Ascending aorta (tissue), 2 donors: Measurements from ENCODE around the gene DST. TPM values are rescaled to one million over a fixed set of nuclear protein-coding genes. Genes with fewer than 3 reads are reported as not detected.

Experiments used
- DNase-seq, 2 donors: peaks; one replicate each; pipeline ENCODE4 v3.0.0-alpha.2; 2019; ENCODE audit warnings: low spot score in 2 of 2
- H3K27ac ChIP-seq, 2 donors: fragments of 200-600 bp; sonication (generic); one replicate each; pipeline ENCODE4 v1.5.1; 2016 to 2017; ENCODE audit warnings: mild to moderate bottlenecking in 1 of 2
- H3K27me3 ChIP-seq: fragments of 200-600 bp; sonication (generic); one replicate; pipeline ENCODE4 v1.5.1; 2017
- H3K36me3 ChIP-seq, 2 donors: fragments of 200-600 bp; sonication (generic); one replicate each; pipeline ENCODE4 v1.5.1; 2016
- H3K4me1 ChIP-seq, 2 donors: fragments of 200-600 bp; sonication (generic); one replicate each; pipeline ENCODE4 v1.5.1; 2016 to 2017; ENCODE audit warnings: mild to moderate bottlenecking in 1 of 2
- H3K4me3 ChIP-seq, 2 donors: fragments of 200-600 bp; sonication (generic); one replicate each; pipeline ENCODE4 v1.5.1; 2016 to 2017; ENCODE audit warnings: mild to moderate bottlenecking in 1 of 2
- H3K9me3 ChIP-seq, 2 donors: fragments of 200-600 bp; sonication (generic); one replicate each; pipeline ENCODE4 v1.5.1; 2016
- intact Hi-C: fragments of 100-400 bp; cut with DNase I; formaldehyde crosslinking; loops from one replicate; pipeline ENCODE4 v1.15.1; 2023
- total RNA-seq: library from RNA; depleted of rRNA; stranded (reverse); fragments of >200 nt; gene quantifications from one replicate; pipeline ENCODE4 v1.1.0, GENCODE V29; 2016
- TF ChIP-seq, protein P1 (sequence below), 3 experiments: fragments of 200-600 bp in 2 of 3; fragments of 450-650 bp in 1 of 3; sonication (generic) in 2 of 3; IDR thresholded peaks; one replicate each; pipeline ENCODE4 v1.5.1; 2016 to 2019; ENCODE audit warnings: antibody characterized with exemption in 3 of 3, mild to moderate bottlenecking in 1 of 3, moderate library complexity in 1 of 3

The DST gene
- total RNA-seq, 1 donor from 2014 or later: 223 TPM

DNA sequence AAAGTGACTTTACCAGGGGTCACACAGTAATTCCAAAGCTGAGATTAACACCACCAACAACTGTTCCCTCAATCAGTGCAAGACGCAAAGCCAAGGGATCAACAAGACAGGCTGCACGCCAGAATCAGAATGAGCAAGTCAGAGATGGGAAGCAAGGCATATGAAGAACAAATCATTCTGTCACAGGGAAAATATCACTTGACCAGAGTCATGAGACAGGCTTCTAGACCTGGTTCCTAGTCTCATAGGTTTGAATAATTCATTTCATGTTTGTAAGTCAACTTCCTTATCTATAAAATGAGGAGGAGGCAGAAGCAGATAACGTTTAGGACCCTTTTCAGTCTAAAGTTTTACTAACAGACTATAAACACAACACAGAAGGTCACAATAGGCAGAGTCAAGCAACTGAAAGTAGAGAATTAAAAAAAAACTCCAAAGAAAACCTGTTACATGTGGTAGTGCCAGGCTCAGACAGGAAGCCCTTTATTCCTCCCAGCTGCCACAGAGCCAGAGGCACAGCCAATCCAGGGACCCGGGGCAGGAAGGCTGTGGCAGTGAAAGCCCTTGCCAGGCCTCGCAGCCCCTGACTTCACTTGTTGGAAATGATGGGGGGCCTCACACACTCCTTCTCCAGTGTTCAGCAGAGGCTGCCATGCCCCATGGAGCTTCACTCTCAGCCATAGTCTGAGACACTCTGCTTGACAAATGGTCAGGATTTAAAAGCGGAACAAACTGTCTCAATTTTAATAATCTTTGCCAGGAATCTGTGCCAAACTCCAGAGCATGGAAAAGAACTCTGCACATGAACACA, 29.2 kb upstream of the DST start:
- peak overlapping the region; percentile 7 to 23 for H3K4me3 ChIP-seq
- H3K4me1 ChIP-seq: peaks cover 11% of the 10 kb centered on the region in 2 donors
- TF ChIP-seq, protein P1, sequence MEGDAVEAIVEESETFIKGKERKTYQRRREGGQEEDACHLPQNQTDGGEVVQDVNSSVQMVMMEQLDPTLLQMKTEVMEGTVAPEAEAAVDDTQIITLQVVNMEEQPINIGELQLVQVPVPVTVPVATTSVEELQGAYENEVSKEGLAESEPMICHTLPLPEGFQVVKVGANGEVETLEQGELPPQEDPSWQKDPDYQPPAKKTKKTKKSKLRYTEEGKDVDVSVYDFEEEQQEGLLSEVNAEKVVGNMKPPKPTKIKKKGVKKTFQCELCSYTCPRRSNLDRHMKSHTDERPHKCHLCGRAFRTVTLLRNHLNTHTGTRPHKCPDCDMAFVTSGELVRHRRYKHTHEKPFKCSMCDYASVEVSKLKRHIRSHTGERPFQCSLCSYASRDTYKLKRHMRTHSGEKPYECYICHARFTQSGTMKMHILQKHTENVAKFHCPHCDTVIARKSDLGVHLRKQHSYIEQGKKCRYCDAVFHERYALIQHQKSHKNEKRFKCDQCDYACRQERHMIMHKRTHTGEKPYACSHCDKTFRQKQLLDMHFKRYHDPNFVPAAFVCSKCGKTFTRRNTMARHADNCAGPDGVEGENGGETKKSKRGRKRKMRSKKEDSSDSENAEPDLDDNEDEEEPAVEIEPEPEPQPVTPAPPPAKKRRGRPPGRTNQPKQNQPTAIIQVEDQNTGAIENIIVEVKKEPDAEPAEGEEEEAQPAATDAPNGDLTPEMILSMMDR (IDR thresholded peaks at IDR 0.05): no peak
- no peaks in the 10 kb centered on the region for H3K9me3 ChIP-seq
- peak overlapping the region; percentile 81 to 86 for H3K27ac ChIP-seq
- no peaks in the 10 kb centered on the region for H3K36me3 ChIP-seq
- intact Hi-C loops: no loop called here
- no peak for DNase-seq
- H3K27me3 ChIP-seq: no peaks in the 10 kb centered on the region

DNA sequence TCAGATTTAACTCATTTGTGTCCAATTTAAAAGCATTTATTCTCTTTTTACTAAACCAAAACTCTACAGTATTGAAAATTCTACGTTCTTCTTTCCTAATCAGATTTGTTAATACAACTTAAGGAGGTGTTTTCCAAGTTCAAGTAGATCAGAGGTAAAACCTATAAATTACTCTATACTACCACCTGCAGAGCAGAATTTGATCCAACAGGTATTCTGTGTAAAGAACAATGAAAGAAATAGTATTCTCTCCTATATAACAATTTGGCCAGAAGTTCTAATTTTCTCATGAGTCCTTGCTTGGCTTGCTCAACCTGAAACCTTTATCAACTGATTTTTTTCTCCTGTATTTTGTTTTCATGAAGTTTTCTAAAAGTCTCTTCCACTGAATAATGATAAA, 28.5 kb upstream of the DST start:
- no peak for DNase-seq
- intact Hi-C loops: no loop called here
- no peaks in the 10 kb centered on the region for H3K9me3 ChIP-seq
- no peaks in the 10 kb centered on the region for H3K36me3 ChIP-seq
- no peak overlapping the region for H3K4me3 ChIP-seq
- H3K4me1 ChIP-seq: peaks cover 11% of the 10 kb centered on the region in 2 donors
- TF ChIP-seq, protein P1 (IDR thresholded peaks at IDR 0.05): no peak
- H3K27ac ChIP-seq: peak overlapping the region; percentile 81 to 86
- no peaks in the 10 kb centered on the region for H3K27me3 ChIP-seq

DNA sequence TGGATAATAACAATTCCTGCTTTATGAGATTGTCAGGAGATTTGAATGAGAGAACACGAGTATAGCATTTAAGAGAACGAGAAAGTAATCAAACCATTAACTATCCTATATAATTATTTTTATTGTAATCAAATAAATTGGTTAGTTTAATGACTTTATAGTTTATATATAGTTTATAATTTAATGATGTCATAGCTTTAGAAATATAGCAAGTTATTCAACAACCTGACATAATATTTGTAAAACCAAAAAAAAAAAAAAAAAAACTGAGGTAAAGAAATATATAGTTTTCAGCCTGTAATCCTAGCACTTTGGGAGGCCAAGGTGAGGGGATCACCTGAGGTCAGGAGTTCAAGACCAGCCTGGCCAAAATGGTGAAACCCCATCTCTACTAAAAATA, 26.4 kb upstream of the DST start:
- intact Hi-C loops: no loop called here
- TF ChIP-seq, protein P1 (IDR thresholded peaks at IDR 0.05): no peak
- DNase-seq: no peak
- Histone ChIP-seq H3K4me1 (peaks cover 11% of the 10 kb centered on the region in 2 donors), H3K9me3 (no peaks in the 10 kb centered on the region), H3K36me3 (no peaks in the 10 kb centered on the region), H3K27me3 (no peaks in the 10 kb centered on the region), H3K4me3 (no peak overlapping the region), H3K27ac (peak overlapping the region; percentile 61 to 68)

DNA sequence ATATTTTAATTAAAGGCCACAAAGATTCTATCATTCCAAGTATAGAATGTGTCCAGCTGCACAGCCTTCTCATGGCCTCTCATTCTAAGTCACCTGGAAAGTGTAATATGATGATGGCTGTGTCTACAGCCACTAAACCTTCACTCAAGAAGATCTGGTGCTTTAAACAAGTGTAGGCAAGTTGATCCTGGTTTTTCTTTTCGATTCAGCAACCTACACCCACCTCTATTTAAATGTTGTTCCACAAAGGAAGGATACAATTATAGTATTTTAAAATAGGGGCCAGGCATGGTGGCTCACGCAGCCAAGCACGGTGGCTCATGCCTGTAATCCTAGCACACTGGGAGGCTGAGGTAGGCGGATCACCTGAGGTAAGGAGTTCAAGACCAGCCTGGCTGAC, 25.5 kb upstream of the DST start:
- intact Hi-C loops: no loop called here
- peaks cover 11% of the 10 kb centered on the region in 2 donors for H3K4me1 ChIP-seq

DNA sequence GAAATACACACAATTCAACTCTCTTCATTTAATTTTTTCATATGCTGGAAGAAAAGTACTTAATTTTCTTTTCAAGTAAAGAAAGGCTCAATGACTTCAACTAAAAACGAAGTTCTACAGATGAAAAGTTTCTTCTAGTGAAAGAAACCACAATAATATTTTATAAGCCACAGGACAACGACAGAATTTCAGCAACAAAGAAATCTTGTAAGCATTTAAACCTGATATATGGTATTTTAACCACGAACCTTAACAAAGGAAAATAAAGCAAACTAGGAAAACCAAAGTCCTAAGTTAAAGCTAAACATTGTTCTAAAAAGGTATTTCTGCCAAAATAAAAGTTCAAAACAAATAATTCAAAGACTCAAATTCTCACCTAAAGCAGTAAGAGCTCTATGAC, 24.6 kb upstream of the DST start:
- Histone ChIP-seq H3K9me3 (no peaks in the 10 kb centered on the region), H3K27me3 (no peaks in the 10 kb centered on the region), H3K4me3 (no peak overlapping the region), H3K36me3 (no peaks in the 10 kb centered on the region), H3K4me1 (peaks cover 10 to 11% of the 10 kb centered on the region in 2 donors), H3K27ac (no peak overlapping the region)
- TF ChIP-seq, protein P1 (IDR thresholded peaks at IDR 0.05): no peak
- intact Hi-C loops: no loop called here
- no peak for DNase-seq

More for the DNA sequence above, 25.5 kb upstream of the DST start:
- Histone ChIP-seq H3K4me3 (no peak overlapping the region), H3K9me3 (no peaks in the 10 kb centered on the region), H3K27me3 (no peaks in the 10 kb centered on the region), H3K36me3 (no peaks in the 10 kb centered on the region), H3K27ac (no peak overlapping the region)
- TF ChIP-seq, protein P1 (IDR thresholded peaks at IDR 0.05): no peak
- no peak for DNase-seq
